Measurements from ENCODE around the gene SHISA5. TPM values are rescaled to one million over a fixed set of nuclear protein-coding genes. Genes with fewer than 3 reads are reported as not detected.

Gene SHISA5
- polyA plus RNA-seq, 2 of the 4 experiments (the other 2 are of a cell fraction) = 87.5 to 94.3 TPM

- Histone ChIP-seq H3K9me3 (no peaks in the 10 kb centered on the region), H3K4me2 (peak overlapping the region; percentile 87), H3K4me3 (peak overlapping the region; percentile 76), H3K4me1 (peaks cover 34% of the 10 kb centered on the region), H3K27ac (peak overlapping the region; percentile 96 to 97)
- 0% methylated on average over 3 of the region's 5 CpGs for WGBS (ENCODE audit: missing lambda C conversion rate)
- POLR2A ChIA-PET = interaction anchor here (0.7 to 1.2 kb wide), 3 partner anchors 8 to 36 kb away, joined by 3 to 8 read pairs (median 3); partner anchors contain the start of genes CCDC51 and TMA7
- peak in 1 of 2 experiments; percentile 60; a peak in 5 of 6 replicates for ATAC-seq
- no peak for TF ChIP-seq HES2 (IDR thresholded peaks at IDR 0.05)
- TF ChIP-seq HEYL (CRISPR knock-in tag; IDR thresholded peaks at IDR 0.05) = no peak
- no peak for TF ChIP-seq MAFK (IDR thresholded peaks at IDR 0.05; ENCODE audit: partially characterized antibody)
- TF ChIP-seq HOXA7 (CRISPR knock-in tag; IDR thresholded peaks at IDR 0.05) = no peak
- no peak for TF ChIP-seq SMC3 (IDR thresholded peaks at IDR 0.05)
- TF ChIP-seq SREBF2 (IDR thresholded peaks at IDR 0.05) = no peak
- no peak for TF ChIP-seq NFE2L2 (conservative IDR thresholded peaks at IDR 0.05; ENCODE audit: low read length)
- no peak for TF ChIP-seq RARB (CRISPR knock-in tag; IDR thresholded peaks at IDR 0.05)
- no peak for TF ChIP-seq FOSB (CRISPR knock-in tag; IDR thresholded peaks at IDR 0.05)
- TF ChIP-seq POLR2AphosphoS2 (conservative IDR thresholded peaks at IDR 0.05; ENCODE audit: low read length) = no peak
- no peak for TF ChIP-seq CBX2 (IDR thresholded peaks at IDR 0.05; ENCODE audit: borderline replicate concordance, low read depth)
- TF ChIP-seq CEBPB (IDR thresholded peaks at IDR 0.05) = no peak
- TF ChIP-seq HOXB5 (CRISPR knock-in tag; IDR thresholded peaks at IDR 0.05) = no peak
- TF ChIP-seq RNF2 (IDR thresholded peaks at IDR 0.05; ENCODE audit: borderline replicate concordance, low read depth) = no peak
- TF ChIP-seq CHD2 (IDR thresholded peaks at IDR 0.05; ENCODE audit: low read length, partially characterized antibody) = no peak
- DNase-seq (ENCODE audit: low read depth in 1 of 2, low spot score in 1 of 2) = peak in 1 of 2 experiments; percentile 40
- CTCF ChIA-PET = interaction anchor here (0.5 to 2.8 kb wide), 16 partner anchors 13 to 199 kb away, joined by 3 to 14 read pairs (median 4); partner anchors contain the start of gene ATRIP
- FAIRE-seq = no peak
Observed at GRCh38 chr3:48472673-48472922, 31.4 kb downstream of the SHISA5 start.

GRCh38 chr3:48470286-48470685 lies 33.7 kb downstream of the SHISA5 start:
- FAIRE-seq = no peak
- Histone ChIP-seq H3K4me2 (peak overlapping the region; percentile 41; the same call in 2 of the 3 replicates), H3K4me1 (peaks cover 57% of the 10 kb centered on the region), H3K27ac (peak overlapping the region in 1 of 2 experiments; percentile 53; a peak in 3 of 6 replicates), H3K9me3 (no peaks in the 10 kb centered on the region), H3K4me3 (no peak overlapping the region)
- no peak for DNase-seq (ENCODE audit: low read depth in 1 of 2, low spot score in 1 of 2)
- CTCF ChIA-PET = interaction anchor here (1.1 kb wide), 1 partner anchor 34 kb away, joined by 3 read pairs; no protein-coding TSS in a partner anchor
- no peak for ATAC-seq
- TF ChIP-seq JUN (IDR thresholded peaks at IDR 0.05) (no peak), RAD21 (conservative IDR thresholded peaks at IDR 0.05 in 1 of 2, IDR thresholded peaks at IDR 0.05 in 1 of 2) (no peak), BCL3 (IDR thresholded peaks at IDR 0.05) (no peak), RCOR1 (IDR thresholded peaks at IDR 0.05; ENCODE audit: low read depth, low read length) (no peak), FOXS1 (CRISPR knock-in tag; IDR thresholded peaks at IDR 0.05) (no peak), KDM5A (IDR thresholded peaks at IDR 0.05) (no peak), EHMT2 (IDR thresholded peaks at IDR 0.05; ENCODE audit: low read depth) (no peak), GATA3 (IDR thresholded peaks at IDR 0.05; ENCODE audit: borderline replicate concordance) (no peak), ZC3H11A (IDR thresholded peaks at IDR 0.05) (no peak), FOSB (CRISPR knock-in tag; IDR thresholded peaks at IDR 0.05) (no peak), TFCP2L1 (CRISPR knock-in tag; IDR thresholded peaks at IDR 0.05) (no peak), SMC3 (IDR thresholded peaks at IDR 0.05) (no peak), E2F6 (IDR thresholded peaks at IDR 0.05; ENCODE audit: borderline replicate concordance, low read depth) (no peak), MAFK (IDR thresholded peaks at IDR 0.05; ENCODE audit: partially characterized antibody) (no peak), EP300 (IDR thresholded peaks at IDR 0.05) (no peak), HEYL (CRISPR knock-in tag; IDR thresholded peaks at IDR 0.05) (no peak), ZFP36 (IDR thresholded peaks at IDR 0.05; ENCODE audit: borderline replicate concordance, partially characterized antibody) (no peak)
- TF ChIP-seq, protein P1, sequence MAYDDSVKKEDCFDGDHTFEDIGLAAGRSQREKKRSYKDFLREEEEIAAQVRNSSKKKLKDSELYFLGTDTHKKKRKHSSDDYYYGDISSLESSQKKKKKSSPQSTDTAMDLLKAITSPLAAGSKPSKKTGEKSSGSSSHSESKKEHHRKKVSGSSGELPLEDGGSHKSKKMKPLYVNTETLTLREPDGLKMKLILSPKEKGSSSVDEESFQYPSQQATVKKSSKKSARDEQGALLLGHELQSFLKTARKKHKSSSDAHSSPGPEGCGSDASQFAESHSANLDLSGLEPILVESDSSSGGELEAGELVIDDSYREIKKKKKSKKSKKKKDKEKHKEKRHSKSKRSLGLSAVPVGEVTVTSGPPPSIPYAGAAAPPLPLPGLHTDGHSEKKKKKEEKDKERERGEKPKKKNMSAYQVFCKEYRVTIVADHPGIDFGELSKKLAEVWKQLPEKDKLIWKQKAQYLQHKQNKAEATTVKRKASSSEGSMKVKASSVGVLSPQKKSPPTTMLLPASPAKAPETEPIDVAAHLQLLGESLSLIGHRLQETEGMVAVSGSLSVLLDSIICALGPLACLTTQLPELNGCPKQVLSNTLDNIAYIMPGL (CRISPR knock-in tag; IDR thresholded peaks at IDR 0.05; ENCODE audit: borderline replicate concordance) = no peak
- TF ChIP-seq, protein P2, sequence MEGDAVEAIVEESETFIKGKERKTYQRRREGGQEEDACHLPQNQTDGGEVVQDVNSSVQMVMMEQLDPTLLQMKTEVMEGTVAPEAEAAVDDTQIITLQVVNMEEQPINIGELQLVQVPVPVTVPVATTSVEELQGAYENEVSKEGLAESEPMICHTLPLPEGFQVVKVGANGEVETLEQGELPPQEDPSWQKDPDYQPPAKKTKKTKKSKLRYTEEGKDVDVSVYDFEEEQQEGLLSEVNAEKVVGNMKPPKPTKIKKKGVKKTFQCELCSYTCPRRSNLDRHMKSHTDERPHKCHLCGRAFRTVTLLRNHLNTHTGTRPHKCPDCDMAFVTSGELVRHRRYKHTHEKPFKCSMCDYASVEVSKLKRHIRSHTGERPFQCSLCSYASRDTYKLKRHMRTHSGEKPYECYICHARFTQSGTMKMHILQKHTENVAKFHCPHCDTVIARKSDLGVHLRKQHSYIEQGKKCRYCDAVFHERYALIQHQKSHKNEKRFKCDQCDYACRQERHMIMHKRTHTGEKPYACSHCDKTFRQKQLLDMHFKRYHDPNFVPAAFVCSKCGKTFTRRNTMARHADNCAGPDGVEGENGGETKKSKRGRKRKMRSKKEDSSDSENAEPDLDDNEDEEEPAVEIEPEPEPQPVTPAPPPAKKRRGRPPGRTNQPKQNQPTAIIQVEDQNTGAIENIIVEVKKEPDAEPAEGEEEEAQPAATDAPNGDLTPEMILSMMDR (IDR thresholded peaks at IDR 0.05) = no peak
- WGBS (ENCODE audit: missing lambda C conversion rate) = no CpG with 5 or more reads among the region's 1 CpG
- POLR2A ChIA-PET = no interaction called here

All from A549 (cell line).